Body of pancreas (tissue), 4 donors: ENCODE data around the gene TBC1D10A.

Experiments used
- POLR2A ChIP-seq, 3 donors: fragments of 450-650 bp; IDR thresholded peaks; one replicate each; pipeline ENCODE4 v1.6.1; 2016; ENCODE audit warnings: antibody characterized with exemption in 3 of 3, mild to moderate bottlenecking in 2 of 3
- TF ChIP-seq, protein P1 (sequence below), 7 experiments: fragments of 450-650 bp in 4 of 7; fragments of 200-600 bp in 3 of 7; sonication (generic) in 3 of 7; IDR thresholded peaks; one replicate each; pipeline ENCODE4 v1.5.1; 2016 to 2019; ENCODE audit warnings: antibody characterized with exemption in 7 of 7

DNA sequence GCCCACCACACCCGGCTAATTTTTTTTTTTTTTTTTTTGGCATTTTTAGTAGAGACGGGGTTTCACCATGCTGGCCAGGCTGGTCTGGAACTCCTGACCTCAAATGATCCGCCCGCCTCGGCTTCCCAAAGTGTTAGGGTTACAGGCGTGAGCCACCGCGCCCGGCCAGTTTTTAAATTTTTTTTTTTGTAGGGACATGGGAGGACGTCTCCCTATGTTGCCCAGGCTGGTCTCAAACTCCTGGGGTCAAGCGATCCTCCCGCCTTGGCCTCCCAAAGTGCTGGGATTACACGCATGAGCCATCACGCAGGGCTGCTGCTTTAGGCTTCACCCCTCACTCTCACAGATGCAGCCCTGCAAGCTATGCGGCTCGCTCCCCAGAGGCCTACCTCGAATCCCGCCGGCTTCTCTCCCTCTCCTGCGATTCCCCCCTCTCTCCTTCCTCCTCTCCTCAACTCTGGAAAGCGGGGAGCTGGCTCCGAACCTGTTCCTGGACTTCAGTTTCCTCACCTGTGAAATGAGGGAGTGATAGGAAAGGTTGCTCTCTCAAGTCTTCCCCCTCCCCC is 31.0 kb upstream of the TBC1D10A start:
- TF ChIP-seq, protein P1, sequence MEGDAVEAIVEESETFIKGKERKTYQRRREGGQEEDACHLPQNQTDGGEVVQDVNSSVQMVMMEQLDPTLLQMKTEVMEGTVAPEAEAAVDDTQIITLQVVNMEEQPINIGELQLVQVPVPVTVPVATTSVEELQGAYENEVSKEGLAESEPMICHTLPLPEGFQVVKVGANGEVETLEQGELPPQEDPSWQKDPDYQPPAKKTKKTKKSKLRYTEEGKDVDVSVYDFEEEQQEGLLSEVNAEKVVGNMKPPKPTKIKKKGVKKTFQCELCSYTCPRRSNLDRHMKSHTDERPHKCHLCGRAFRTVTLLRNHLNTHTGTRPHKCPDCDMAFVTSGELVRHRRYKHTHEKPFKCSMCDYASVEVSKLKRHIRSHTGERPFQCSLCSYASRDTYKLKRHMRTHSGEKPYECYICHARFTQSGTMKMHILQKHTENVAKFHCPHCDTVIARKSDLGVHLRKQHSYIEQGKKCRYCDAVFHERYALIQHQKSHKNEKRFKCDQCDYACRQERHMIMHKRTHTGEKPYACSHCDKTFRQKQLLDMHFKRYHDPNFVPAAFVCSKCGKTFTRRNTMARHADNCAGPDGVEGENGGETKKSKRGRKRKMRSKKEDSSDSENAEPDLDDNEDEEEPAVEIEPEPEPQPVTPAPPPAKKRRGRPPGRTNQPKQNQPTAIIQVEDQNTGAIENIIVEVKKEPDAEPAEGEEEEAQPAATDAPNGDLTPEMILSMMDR (IDR thresholded peaks at IDR 0.05): no peak
- no peak for TF ChIP-seq POLR2A (IDR thresholded peaks at IDR 0.05)
